Activated CD4-positive, alpha-beta T cell treated with anti-CD3 and anti-CD28 coated beads for 36 hours (primary cell): ENCODE measurements around the gene TMTC3. TPM values are rescaled to one million over a fixed set of nuclear protein-coding genes. Genes with fewer than 3 reads are reported as not detected.
"Not testable (repeated sequence)": the region's sequence is repeated elsewhere in the genome, so short reads cannot be mapped to it uniquely, and the experiment has no call there.

Experiments used
- ATAC-seq: fragments of 200-7000 bp; cut with Tn5 transposase; one replicate; pipeline ENCODE4 v1.10.0; 2021; ENCODE audit warnings: mild to moderate bottlenecking, moderate library complexity
- CTCF ChIA-PET: fragments of 350-600 bp; sonication (Branson Sonifier 250); formaldehyde crosslinking; loops from one replicate; lab custom pipeline; 2021; ENCODE audit warnings: antibody characterized with exemption; lab: Charles Lee
- POLR2A ChIA-PET: fragments of 350-600 bp; sonication (Branson Sonifier 250); formaldehyde crosslinking; loops from one replicate; lab custom pipeline; 2021; ENCODE audit warnings: antibody characterized with exemption, inconsistent platforms; lab: Charles Lee
- DNase-seq: peaks from one replicate; pipeline ENCODE4 v3.0.0-alpha.2; 2020
- H3K27ac Mint-ChIP-seq: one replicate; pipeline ENCODE4 v1.8.0; 2021; ENCODE audit warnings: mixed read lengths
- H3K27me3 Mint-ChIP-seq: one replicate; pipeline ENCODE4 v1.8.0; 2021; ENCODE audit warnings: mixed read lengths
- H3K36me3 Mint-ChIP-seq: one replicate; pipeline ENCODE4 v1.8.0; 2021; ENCODE audit warnings: low read depth, mixed read lengths
- H3K4me1 Mint-ChIP-seq: one replicate; pipeline ENCODE4 v1.8.0; 2021; ENCODE audit warnings: mixed read lengths
- H3K4me3 Mint-ChIP-seq: one replicate; pipeline ENCODE4 v1.8.0; 2021; ENCODE audit warnings: mild to moderate bottlenecking, moderate library complexity, mixed read lengths
- H3K9me3 Mint-ChIP-seq: one replicate; pipeline ENCODE4 v1.8.0; 2021; ENCODE audit warnings: low read depth, mixed read lengths
- intact Hi-C, 2 experiments: fragments of 100-400 bp; cut with DNase I in 1 of 2; cut with micrococcal nuclease in 1 of 2; formaldehyde crosslinking; loops; one replicate each; pipeline versions ENCODE4 v1.14.2 to v1.15.1; 2022 to 2024; cut with DNase I, micrococcal nuclease
- total RNA-seq, 2 experiments: library from RNA; stranded (reverse); gene quantifications; one replicate each; pipeline ENCODE4 v1.2.3, GENCODE V29; 2021

Gene TMTC3
- total RNA-seq, 2 experiments from 2014 or later, result 5.8 to 6.2 TPM

GRCh38 chr12:88139711-88140110, 2.4 kb upstream of the TMTC3 start:
- DNase-seq, H3K4me3 Mint-ChIP-seq, H3K27me3 Mint-ChIP-seq, POLR2A ChIA-PET, H3K27ac Mint-ChIP-seq, ATAC-seq, H3K9me3 Mint-ChIP-seq: not testable (repeated sequence)
- CTCF ChIA-PET, result interaction anchor here (0.7 kb wide), 1 partner anchor 97 kb away, joined by 3 read pairs; no protein-coding TSS in a partner anchor
- Mint-ChIP-seq H3K36me3 (peaks cover 26% of the 10 kb centered on the region), H3K4me1 (peaks cover 30% of the 10 kb centered on the region)
- intact Hi-C loops, result loop anchor here (5.0 kb wide), 2 partner anchors 98 to 1568 kb away; partner anchors contain the start of gene ATP2B1 (in 1 of the 2)

- no peak for DNase-seq
- no peaks in the 10 kb centered on the region for H3K9me3 Mint-ChIP-seq
- peaks cover 25% of the 10 kb centered on the region for H3K36me3 Mint-ChIP-seq
- ATAC-seq, result no peak
- H3K27me3 Mint-ChIP-seq, result no peaks in the 10 kb centered on the region
- intact Hi-C loops, result loop anchor here (5.0 kb wide), 2 partner anchors 96 to 1566 kb away; partner anchors contain the start of gene ATP2B1 (in 1 of the 2)
- ChIA-PET POLR2A (interaction anchor here (0.8 kb wide), 1 partner anchor 158 kb away, joined by 3 read pairs; no protein-coding TSS in a partner anchor), CTCF (interaction anchor here (0.7 kb wide), 1 partner anchor 158 kb away, joined by 3 read pairs; no protein-coding TSS in a partner anchor)
- peak overlapping the region; percentile 94 for H3K4me3 Mint-ChIP-seq
- peak overlapping the region; percentile 92 for H3K27ac Mint-ChIP-seq
- peaks cover 44% of the 10 kb centered on the region for H3K4me1 Mint-ChIP-seq
Observed at GRCh38 chr12:88141425-88141773, 708 bp upstream of the TMTC3 start.

- intact Hi-C loops, result loop anchor here (1.0 to 5.0 kb wide), 8 partner anchors 93 to 1565 kb away; partner anchors contain the start of genes ATP2B1 (in 1 of the 2) and GALNT4 (in 1 of the 2)
- peak; percentile 58 for DNase-seq
- ATAC-seq, result peak; percentile 0
- H3K27me3 Mint-ChIP-seq, result no peaks in the 10 kb centered on the region
- no peaks in the 10 kb centered on the region for H3K9me3 Mint-ChIP-seq
- H3K27ac Mint-ChIP-seq, result peak overlapping the region; percentile 92
- H3K36me3 Mint-ChIP-seq, result peaks cover 20% of the 10 kb centered on the region
- H3K4me3 Mint-ChIP-seq, result peak overlapping the region; percentile 94
- peaks cover 41% of the 10 kb centered on the region for H3K4me1 Mint-ChIP-seq
- ChIA-PET CTCF (interaction anchor here (0.6 to 0.9 kb wide), 3 partner anchors 72 to 157 kb away, joined by 3 read pairs; no protein-coding TSS in a partner anchor), POLR2A (interaction anchor here (0.7 kb wide), 1 partner anchor 99 kb away, joined by 4 read pairs; no protein-coding TSS in a partner anchor)
Observed at GRCh38 chr12:88142610-88142991, 494 bp downstream of the TMTC3 start.

DNA sequence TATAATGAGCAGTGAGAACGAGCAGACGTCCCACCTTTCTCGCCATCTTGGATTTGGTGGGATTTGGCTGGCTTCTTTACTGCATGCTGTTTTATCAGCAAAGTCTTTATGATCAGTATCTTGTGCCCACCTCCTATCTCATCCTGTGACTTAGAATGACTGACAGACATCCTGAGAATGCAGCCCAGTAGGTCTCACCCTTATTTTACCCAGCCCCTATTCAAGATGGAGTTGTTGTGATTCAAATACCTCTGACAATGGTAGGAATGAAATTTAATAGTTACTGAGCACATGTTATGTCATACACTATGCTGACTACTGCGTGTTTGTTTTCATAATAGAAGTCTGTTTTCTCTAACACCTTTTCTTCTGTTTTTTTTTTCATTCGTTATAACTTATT, 1.9 kb downstream of the TMTC3 start:
- no peak overlapping the region for H3K27ac Mint-ChIP-seq
- CTCF ChIA-PET, result no interaction called here
- no peaks in the 10 kb centered on the region for H3K27me3 Mint-ChIP-seq
- peaks cover 9% of the 10 kb centered on the region for H3K36me3 Mint-ChIP-seq
- POLR2A ChIA-PET, result interaction anchor here (0.7 kb wide), 1 partner anchor 715 kb away, joined by 3 read pairs; no protein-coding TSS in a partner anchor
- H3K9me3 Mint-ChIP-seq, result no peaks in the 10 kb centered on the region
- H3K4me1 Mint-ChIP-seq, result peaks cover 44% of the 10 kb centered on the region
- H3K4me3 Mint-ChIP-seq, result no peak overlapping the region
- ATAC-seq (no peak), DNase-seq (no peak)
- intact Hi-C loops, result loop anchor here (5.0 kb wide), 2 partner anchors 93 to 1563 kb away; partner anchors contain the start of gene ATP2B1 (in 1 of the 2)

GRCh38 chr12:88144546-88145468, 2.7 kb downstream of the TMTC3 start:
- H3K36me3 Mint-ChIP-seq, result peaks cover 11% of the 10 kb centered on the region
- no peaks in the 10 kb centered on the region for H3K27me3 Mint-ChIP-seq
- CTCF ChIA-PET, result no interaction called here
- peaks cover 44% of the 10 kb centered on the region for H3K4me1 Mint-ChIP-seq
- intact Hi-C loops, result loop anchor here (5.0 kb wide), 2 partner anchors 92 to 1562 kb away; partner anchors contain the start of gene ATP2B1 (in 1 of the 2)
- no peak overlapping the region for H3K4me3 Mint-ChIP-seq
- no peaks in the 10 kb centered on the region for H3K9me3 Mint-ChIP-seq
- no peak overlapping the region for H3K27ac Mint-ChIP-seq
- POLR2A ChIA-PET, result interaction anchor here (0.7 kb wide), 1 partner anchor 714 kb away, joined by 3 read pairs; no protein-coding TSS in a partner anchor
- ATAC-seq (no peak), DNase-seq (no peak)

GRCh38 chr12:88145567-88146505, 3.7 kb downstream of the TMTC3 start:
- Mint-ChIP-seq H3K4me3 (no peak overlapping the region), H3K9me3 (no peaks in the 10 kb centered on the region), H3K36me3 (peaks cover 9% of the 10 kb centered on the region), H3K4me1 (peaks cover 39% of the 10 kb centered on the region), H3K27me3 (no peaks in the 10 kb centered on the region), H3K27ac (no peak overlapping the region)
- POLR2A ChIA-PET, result no interaction called here
- CTCF ChIA-PET, result interaction anchor here (1.2 kb wide), 1 partner anchor 16 kb away, joined by 4 read pairs; no protein-coding TSS in a partner anchor
- no peak for ATAC-seq
- no peak for DNase-seq
- intact Hi-C loops, result no loop called here

DNA sequence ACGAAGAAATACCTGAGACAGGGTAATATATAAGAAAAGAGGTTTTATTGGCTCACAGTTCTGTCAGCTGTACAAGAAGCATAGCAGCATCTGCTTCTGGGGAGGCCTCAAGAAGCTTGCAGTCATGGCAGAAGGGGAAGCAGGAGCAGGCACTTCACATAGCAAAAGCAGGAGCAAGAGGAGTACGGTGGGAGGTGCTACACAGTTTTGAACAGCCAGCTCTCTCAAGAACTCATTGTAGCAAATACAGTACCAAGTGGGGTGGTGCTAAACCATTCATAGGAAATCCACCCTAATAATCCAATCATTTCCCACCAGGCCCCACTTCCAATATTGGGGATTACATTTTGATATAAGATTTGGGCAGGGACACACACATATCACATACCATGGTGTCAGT, 8.0 kb downstream of the TMTC3 start:
- Mint-ChIP-seq H3K27ac (no peak overlapping the region), H3K9me3 (no peaks in the 10 kb centered on the region), H3K4me3 (no peak overlapping the region), H3K36me3 (peaks cover 9% of the 10 kb centered on the region), H3K27me3 (no peaks in the 10 kb centered on the region), H3K4me1 (peaks cover 37% of the 10 kb centered on the region)
- intact Hi-C loops, result loop anchor here (5.0 to 10.0 kb wide), 2 partner anchors 242 to 845 kb away; no protein-coding TSS in a partner anchor
- POLR2A ChIA-PET, result no interaction called here
- DNase-seq (no peak), ATAC-seq (no peak)
- CTCF ChIA-PET, result no interaction called here

DNA sequence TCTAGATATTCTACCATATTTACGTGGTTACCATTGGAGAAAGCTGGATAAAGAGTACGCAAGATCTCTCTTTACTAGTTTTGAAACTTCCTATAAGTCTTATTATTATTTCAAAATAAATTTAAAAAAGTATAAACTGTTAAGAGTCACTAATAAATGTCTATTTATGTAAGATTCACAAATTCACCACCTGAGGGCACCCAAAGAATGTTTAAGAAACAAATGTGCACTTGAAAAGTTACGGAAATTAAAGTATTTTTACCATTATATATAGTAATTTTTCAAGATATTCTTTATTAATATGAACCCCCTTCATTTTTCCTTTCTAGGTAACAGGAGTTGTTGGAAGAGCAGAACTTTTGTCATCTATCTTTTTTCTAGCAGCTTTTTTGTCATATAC, 11.9 kb downstream of the TMTC3 start:
- Mint-ChIP-seq H3K27me3 (no peaks in the 10 kb centered on the region), H3K27ac (no peak overlapping the region), H3K4me3 (no peak overlapping the region), H3K36me3 (peaks cover 23% of the 10 kb centered on the region), H3K9me3 (no peaks in the 10 kb centered on the region), H3K4me1 (peaks cover 22% of the 10 kb centered on the region)
- no peak for DNase-seq
- ChIA-PET POLR2A (no interaction called here), CTCF (interaction anchor here (0.9 to 1.0 kb wide), 2 partner anchors 234 to 303 kb away, joined by 3 read pairs; no protein-coding TSS in a partner anchor)
- intact Hi-C loops, result loop anchor here (1.0 to 10.0 kb wide), 3 partner anchors 238 to 841 kb away; no protein-coding TSS in a partner anchor
- no peak for ATAC-seq

DNA sequence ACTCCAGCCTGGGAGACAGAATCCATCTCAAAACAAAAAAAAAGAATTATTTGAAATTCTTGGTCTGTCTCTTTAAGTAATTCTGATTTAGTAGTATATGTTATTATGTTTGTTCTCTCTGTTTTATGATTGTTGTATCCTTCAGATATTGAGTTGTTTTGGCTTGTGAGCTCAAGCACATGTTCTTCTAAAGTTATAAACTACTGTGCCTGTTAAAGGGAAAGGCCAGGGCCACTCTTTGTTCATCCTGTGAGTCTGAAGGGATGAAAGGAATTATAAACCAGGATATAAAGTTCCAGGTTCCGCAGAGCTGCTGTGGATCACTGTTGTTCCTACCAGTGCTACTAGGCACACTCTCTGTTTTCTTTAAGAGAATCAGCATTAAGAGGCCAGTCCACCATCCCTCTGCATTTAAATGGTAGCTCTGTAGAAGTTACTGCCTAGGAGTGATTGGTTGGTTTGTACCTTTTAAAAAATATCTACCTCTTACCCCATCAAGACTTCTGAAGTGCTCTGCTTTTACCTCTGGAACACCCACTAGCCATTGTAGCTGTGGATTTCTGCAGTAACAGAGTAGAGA, 14.1 kb downstream of the TMTC3 start:
- Mint-ChIP-seq H3K9me3 (no peaks in the 10 kb centered on the region), H3K4me1 (peaks cover 21% of the 10 kb centered on the region), H3K27ac (no peak overlapping the region), H3K4me3 (no peak overlapping the region), H3K27me3 (no peaks in the 10 kb centered on the region), H3K36me3 (peaks cover 24% of the 10 kb centered on the region)
- intact Hi-C loops, result loop anchor here (5.0 to 10.0 kb wide), 2 partner anchors 86 to 839 kb away; no protein-coding TSS in a partner anchor
- ChIA-PET POLR2A (no interaction called here), CTCF (no interaction called here)
- ATAC-seq (no peak), DNase-seq (no peak)

DNA sequence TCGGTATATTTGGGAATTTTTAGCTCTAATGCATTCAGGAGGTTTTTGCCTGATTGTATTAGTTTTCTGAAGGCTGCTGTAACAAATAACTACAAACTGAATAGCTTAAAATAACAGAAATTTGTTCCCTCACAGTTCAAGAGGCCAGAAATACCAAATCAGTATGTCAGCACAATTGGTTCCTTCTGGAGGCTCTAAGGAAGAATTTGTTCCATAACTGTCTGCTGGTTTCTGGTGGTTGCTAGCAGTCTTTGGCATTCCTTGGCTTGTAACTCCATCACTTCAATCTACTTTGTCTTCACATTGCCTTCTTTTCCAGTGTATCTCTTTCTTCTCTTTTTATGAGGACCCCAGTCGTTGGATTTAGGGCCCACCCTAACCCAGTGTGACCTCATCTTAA, 21.3 kb downstream of the TMTC3 start:
- ChIA-PET CTCF (no interaction called here), POLR2A (no interaction called here)
- H3K27ac Mint-ChIP-seq, result no peak overlapping the region
- DNase-seq (no peak), ATAC-seq (no peak)
- intact Hi-C loops, result no loop called here
- H3K36me3 Mint-ChIP-seq, result peaks cover 48% of the 10 kb centered on the region
- no peaks in the 10 kb centered on the region for H3K27me3 Mint-ChIP-seq
- no peak overlapping the region for H3K4me3 Mint-ChIP-seq
- H3K9me3 Mint-ChIP-seq, result no peaks in the 10 kb centered on the region
- H3K4me1 Mint-ChIP-seq, result no peaks in the 10 kb centered on the region
